Sigmoid colon (tissue), 4 donors: ENCODE measurements around the gene ATP5F1C.

Source experiments
- CTCF ChIP-seq, 4 experiments: fragments of 450-650 bp in 3 of 4; fragments of 200-600 bp in 1 of 4; IDR thresholded peaks; one replicate each; pipeline ENCODE4 v1.5.1; 2016 to 2019; ENCODE audit warnings: antibody characterized with exemption in 4 of 4, mild to moderate bottlenecking in 3 of 4, moderate library complexity in 2 of 4
- EP300 ChIP-seq, 4 donors: sonication (generic); formaldehyde crosslinking; IDR thresholded peaks; one replicate each; pipeline ENCODE4 v1.6.1; 2017; ENCODE audit warnings: antibody characterized with exemption in 4 of 4
- POLR2A ChIP-seq, 2 donors: fragments of 450-650 bp; IDR thresholded peaks; one replicate each; pipeline ENCODE4 v1.6.1; 2016; ENCODE audit warnings: antibody characterized with exemption in 2 of 2, mild to moderate bottlenecking in 2 of 2, moderate library complexity in 2 of 2
- POLR2AphosphoS5 ChIP-seq, 4 donors: sonication (generic); formaldehyde crosslinking; IDR thresholded peaks; one replicate each; pipeline ENCODE4 v1.6.1; 2017; ENCODE audit warnings: antibody characterized with exemption in 4 of 4

GRCh38 chr10:7829289-7829834, 41.4 kb downstream of the ATP5F1C start:
- TF ChIP-seq CTCF (IDR thresholded peaks at IDR 0.05) (no peak), EP300 (IDR thresholded peaks at IDR 0.05) (no peak), POLR2A (IDR thresholded peaks at IDR 0.05) (no peak), POLR2AphosphoS5 (IDR thresholded peaks at IDR 0.05) (no peak)
